ENCODE results near the gene BTG4. TPM values are rescaled to one million over a fixed set of nuclear protein-coding genes. Genes with fewer than 3 reads are reported as not detected.

The BTG4 gene
- total RNA-seq, result not detected in 2 replicates
- not detected in 2 replicates for polyA plus RNA-seq
- polyA plus RNA-seq (2011; cell fraction: cytosol; rRNA removed), result not detected in 2 replicates
- polyA plus RNA-seq (2011; cell fraction: nucleus; rRNA removed), result not detected in 2 replicates
- not detected in 2 replicates for polyA plus RNA-seq (2012)
- not detected in 2 replicates for polyA minus RNA-seq
- not detected for polyA minus RNA-seq (2011; cell fraction: cytosol; rRNA and poly(A)+ RNA removed)
- not detected in 2 replicates for polyA minus RNA-seq (2011; cell fraction: nucleus; rRNA and poly(A)+ RNA removed)
- not detected for Bru-seq, nascent RNA
- percentile 5 among the genes with signal in this experiment for BruChase-seq, experiment 1, labeled RNA remaining after a 6-hour chase
- not detected for BruChase-seq, experiment 2, labeled RNA remaining after a 2-hour chase
- long read RNA-seq, result 0 reads

- Histone ChIP-seq H3K9me1 (replicated peaks; ENCODE audit: control insufficient read depth, extremely low read depth, insufficient read depth, low read length) (no peaks in the 10 kb centered on the region), H3K27me3 (ENCODE audit: control insufficient read depth in 2 of 2, insufficient read depth in 2 of 2, low read length in 2 of 2) (peaks cover 23 to 44% of the 10 kb centered on the region in 2 experiments), H4K20me1 (replicated peaks; ENCODE audit: control insufficient read depth, extremely low read depth, insufficient read depth, low read length) (no peaks in the 10 kb centered on the region), H2AFZ (ENCODE audit: low read depth, low read length) (peak within 1 kb of the TSS; percentile 50), H3K9ac (replicated peaks; ENCODE audit: extremely low read depth, insufficient read depth, low read length) (no peak within 1 kb of the TSS), H3K4me3 (replicated peaks in 1 of 3; ENCODE audit: insufficient read depth in 1 of 3, low read depth in 1 of 3, low read length in 3 of 3) (peak within 1 kb of the TSS in 1 of 3 experiments; percentile 25), H3K79me2 (ENCODE audit: control insufficient read depth, insufficient read depth, low read length) (no peaks in the 10 kb centered on the region), H3K4me2 (ENCODE audit: insufficient read depth, low read length) (peak within 1 kb of the TSS; percentile 27), H3K9me3 (replicated peaks; ENCODE audit: control insufficient read depth, insufficient read depth, low read length) (no peaks in the 10 kb centered on the region), H3K27ac (ENCODE audit: insufficient read depth, low read depth, low read length) (no peak within 1 kb of the TSS), H3K36me3 (ENCODE audit: control insufficient read depth in 2 of 2, extremely low read depth in 1 of 2, insufficient read depth in 2 of 2, low read length in 2 of 2) (no peaks in the 10 kb centered on the region), H3K4me1 (ENCODE audit: control insufficient read depth, extremely low read depth, insufficient read depth, low read length) (peaks cover 4% of the 10 kb centered on the region)
- BruUV-seq (replicated peaks), result no TSS peak
- POLR2A ChIA-PET, result no interaction called here
- CTCF ChIA-PET, result interaction anchor here (0.8 to 1.5 kb wide), 4 partner anchors 16 to 84 kb away, joined by 3 to 5 read pairs (median 4); no protein-coding TSS in a partner anchor
- FAIRE-seq (no peak), DNase-seq (ENCODE audit: low read depth, low spot score) (no peak)
- dilution Hi-C loops (cut with MboI; ENCODE audit: extremely low pct_ligation_motif_present, low sequenced_read_pairs) (no loop called here), intact Hi-C loops (cut with micrococcal nuclease) (no loop called here)
- TF ChIP-seq EZH2 (IDR thresholded peaks at IDR 0.05; ENCODE audit: borderline replicate concordance, low read depth, low read length, severe bottlenecking) (peak; percentile 94), CTCF (IDR thresholded peaks at IDR 0.05; ENCODE audit: extremely low read depth in 1 of 2, insufficient read depth in 1 of 2, low read depth in 1 of 2, low read length in 2 of 2) (peak in 1 of 2 donors; percentile 5), POLR2A (IDR thresholded peaks at IDR 0.05; ENCODE audit: low read depth, low read length) (no peak), MAX (IDR thresholded peaks at IDR 0.05; ENCODE audit: insufficient read depth, insufficient read length) (no peak)
Observed at GRCh38 chr11:111512296-111513239, at the start of gene BTG4. BTG4 (minus strand) TSS chr11:111512386; CDS start chr11:111498776, 13,610 bp downstream.
